ENCODE data around the gene COG5. TPM values are rescaled to one million over a fixed set of nuclear protein-coding genes. Genes with fewer than 3 reads are reported as not detected.
A peak's percentile ranks its signal among the peaks of the same experiment; 100 is the strongest.

Gene COG5
- total and polyA plus RNA-seq, 2 experiments from 2014 or later, result 15.4 to 36.5 TPM

DNA sequence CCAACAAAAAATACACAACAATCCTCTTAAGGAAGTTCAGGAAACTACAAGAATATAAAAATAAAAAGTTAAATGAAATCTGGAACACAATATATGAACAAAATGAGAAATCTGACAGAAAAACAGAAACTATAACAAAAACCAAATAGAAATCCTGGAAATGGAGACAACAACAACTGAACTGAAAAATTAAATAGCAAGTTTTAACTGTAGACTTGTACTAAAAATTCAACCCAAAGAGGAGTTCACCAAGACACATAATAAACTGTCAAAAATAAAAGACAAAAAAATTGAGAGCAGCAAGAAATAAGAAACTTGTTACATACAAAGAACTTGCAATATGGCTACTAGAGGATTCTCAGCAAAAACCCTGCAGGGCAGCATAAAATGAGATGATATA lies 349.8 kb downstream of the COG5 start:
- Mint-ChIP-seq H3K27me3 (ENCODE audit: insufficient read depth, low read depth, poor library complexity) (peaks cover 3% of the 10 kb centered on the region), H3K27ac (no peak overlapping the region), H3K9me3 (no peaks in the 10 kb centered on the region), H3K36me3 (ENCODE audit: low read depth) (peaks cover 4% of the 10 kb centered on the region; the same call in 2 of the 3 replicates), H3K4me1 (no peaks in the 10 kb centered on the region), H3K4me3 (no peak overlapping the region)
- Histone ChIP-seq H3K27me3 (ENCODE audit: insufficient read depth) (no peaks in the 10 kb centered on the region), H3K4me3 (no peak overlapping the region), H4K20me1 (replicated peaks; ENCODE audit: insufficient read depth) (no peaks in the 10 kb centered on the region; the same call in 1 of the 2 replicates), H3K4me1 (ENCODE audit: insufficient read depth) (no peaks in the 10 kb centered on the region), H3K9me2 (ENCODE audit: insufficient read depth) (no peaks in the 10 kb centered on the region), H2AFZ (no peak overlapping the region), H3F3A (replicated peaks; ENCODE audit: low read depth) (no peaks in the 10 kb centered on the region), H3K4me2 (no peak overlapping the region), H3K36me3 (ENCODE audit: insufficient read depth) (no peaks in the 10 kb centered on the region), H3K27ac (ENCODE audit: low read depth) (no peak overlapping the region), H3K79me2 (replicated peaks; ENCODE audit: insufficient read depth) (no peaks in the 10 kb centered on the region)
- DNase-seq (ENCODE audit: low spot score), result no peak
- TF ChIP-seq EZH2phosphoT487 (IDR thresholded peaks at IDR 0.05; ENCODE audit: unreplicated experiment) (no peak), POLR2AphosphoS5 (IDR thresholded peaks at IDR 0.05; ENCODE audit: low read depth) (no peak)
- TF ChIP-seq, protein P1, sequence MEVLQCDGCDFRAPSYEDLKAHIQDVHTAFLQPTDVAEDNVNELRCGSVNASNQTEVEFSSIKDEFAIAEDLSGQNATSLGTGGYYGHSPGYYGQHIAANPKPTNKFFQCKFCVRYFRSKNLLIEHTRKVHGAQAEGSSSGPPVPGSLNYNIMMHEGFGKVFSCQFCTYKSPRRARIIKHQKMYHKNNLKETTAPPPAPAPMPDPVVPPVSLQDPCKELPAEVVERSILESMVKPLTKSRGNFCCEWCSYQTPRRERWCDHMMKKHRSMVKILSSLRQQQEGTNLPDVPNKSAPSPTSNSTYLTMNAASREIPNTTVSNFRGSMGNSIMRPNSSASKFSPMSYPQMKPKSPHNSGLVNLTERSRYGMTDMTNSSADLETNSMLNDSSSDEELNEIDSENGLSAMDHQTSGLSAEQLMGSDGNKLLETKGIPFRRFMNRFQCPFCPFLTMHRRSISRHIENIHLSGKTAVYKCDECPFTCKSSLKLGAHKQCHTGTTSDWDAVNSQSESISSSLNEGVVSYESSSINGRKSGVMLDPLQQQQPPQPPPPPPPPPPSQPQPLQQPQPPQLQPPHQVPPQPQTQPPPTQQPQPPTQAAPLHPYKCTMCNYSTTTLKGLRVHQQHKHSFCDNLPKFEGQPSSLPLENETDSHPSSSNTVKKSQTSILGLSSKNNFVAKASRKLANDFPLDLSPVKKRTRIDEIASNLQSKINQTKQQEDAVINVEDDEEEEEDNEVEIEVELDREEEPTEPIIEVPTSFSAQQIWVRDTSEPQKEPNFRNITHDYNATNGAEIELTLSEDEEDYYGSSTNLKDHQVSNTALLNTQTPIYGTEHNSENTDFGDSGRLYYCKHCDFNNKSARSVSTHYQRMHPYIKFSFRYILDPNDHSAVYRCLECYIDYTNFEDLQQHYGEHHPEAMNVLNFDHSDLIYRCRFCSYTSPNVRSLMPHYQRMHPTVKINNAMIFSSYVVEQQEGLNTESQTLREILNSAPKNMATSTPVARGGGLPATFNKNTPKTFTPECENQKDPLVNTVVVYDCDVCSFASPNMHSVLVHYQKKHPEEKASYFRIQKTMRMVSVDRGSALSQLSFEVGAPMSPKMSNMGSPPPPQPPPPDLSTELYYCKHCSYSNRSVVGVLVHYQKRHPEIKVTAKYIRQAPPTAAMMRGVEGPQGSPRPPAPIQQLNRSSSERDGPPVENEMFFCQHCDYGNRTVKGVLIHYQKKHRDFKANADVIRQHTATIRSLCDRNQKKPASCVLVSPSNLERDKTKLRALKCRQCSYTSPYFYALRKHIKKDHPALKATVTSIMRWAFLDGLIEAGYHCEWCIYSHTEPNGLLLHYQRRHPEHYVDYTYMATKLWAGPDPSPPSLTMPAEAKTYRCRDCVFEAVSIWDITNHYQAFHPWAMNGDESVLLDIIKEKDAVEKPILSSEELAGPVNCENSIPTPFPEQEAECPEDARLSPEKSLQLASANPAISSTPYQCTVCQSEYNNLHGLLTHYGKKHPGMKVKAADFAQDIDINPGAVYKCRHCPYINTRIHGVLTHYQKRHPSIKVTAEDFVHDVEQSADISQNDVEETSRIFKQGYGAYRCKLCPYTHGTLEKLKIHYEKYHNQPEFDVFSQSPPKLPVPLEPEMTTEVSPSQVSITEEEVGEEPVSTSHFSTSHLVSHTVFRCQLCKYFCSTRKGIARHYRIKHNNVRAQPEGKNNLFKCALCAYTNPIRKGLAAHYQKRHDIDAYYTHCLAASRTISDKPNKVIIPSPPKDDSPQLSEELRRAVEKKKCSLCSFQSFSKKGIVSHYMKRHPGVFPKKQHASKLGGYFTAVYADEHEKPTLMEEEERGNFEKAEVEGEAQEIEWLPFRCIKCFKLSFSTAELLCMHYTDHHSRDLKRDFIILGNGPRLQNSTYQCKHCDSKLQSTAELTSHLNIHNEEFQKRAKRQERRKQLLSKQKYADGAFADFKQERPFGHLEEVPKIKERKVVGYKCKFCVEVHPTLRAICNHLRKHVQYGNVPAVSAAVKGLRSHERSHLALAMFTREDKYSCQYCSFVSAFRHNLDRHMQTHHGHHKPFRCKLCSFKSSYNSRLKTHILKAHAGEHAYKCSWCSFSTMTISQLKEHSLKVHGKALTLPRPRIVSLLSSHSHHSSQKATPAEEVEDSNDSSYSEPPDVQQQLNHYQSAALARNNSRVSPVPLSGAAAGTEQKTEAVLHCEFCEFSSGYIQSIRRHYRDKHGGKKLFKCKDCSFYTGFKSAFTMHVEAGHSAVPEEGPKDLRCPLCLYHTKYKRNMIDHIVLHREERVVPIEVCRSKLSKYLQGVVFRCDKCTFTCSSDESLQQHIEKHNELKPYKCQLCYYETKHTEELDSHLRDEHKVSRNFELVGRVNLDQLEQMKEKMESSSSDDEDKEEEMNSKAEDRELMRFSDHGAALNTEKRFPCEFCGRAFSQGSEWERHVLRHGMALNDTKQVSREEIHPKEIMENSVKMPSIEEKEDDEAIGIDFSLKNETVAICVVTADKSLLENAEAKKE (CRISPR knock-in tag; IDR thresholded peaks at IDR 0.05), result no peak
- ATAC-seq, result no peak

DNA sequence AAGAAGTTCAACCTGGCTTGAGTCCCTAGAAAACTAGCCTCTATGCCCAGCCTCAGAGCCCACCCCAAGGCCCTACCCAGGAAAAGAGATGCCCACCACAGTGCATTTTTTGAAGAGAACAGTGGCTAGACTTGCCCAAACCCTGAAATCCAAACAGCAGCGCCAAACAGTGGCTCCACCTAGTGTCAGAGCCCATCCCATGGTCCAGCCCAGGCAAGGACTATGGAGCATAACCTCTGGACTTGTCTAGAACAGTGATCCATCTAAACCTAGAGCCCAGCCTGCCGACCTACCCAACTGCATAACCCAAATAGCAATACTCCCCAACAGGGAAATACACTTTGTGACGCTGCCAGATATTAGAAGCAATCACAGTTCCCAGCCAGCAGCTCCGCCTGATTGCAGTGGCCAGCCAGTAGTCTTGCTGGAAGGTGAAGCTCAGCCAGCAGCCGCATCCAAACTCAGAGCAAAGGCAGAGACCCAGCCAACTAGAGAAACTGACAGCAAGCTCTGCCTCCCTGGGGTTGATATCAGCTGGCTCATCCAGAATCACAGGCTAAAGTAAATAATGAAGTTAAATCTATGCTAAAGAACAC lies 350.4 kb downstream of the COG5 start:
- H3K27ac ChIP-seq (ENCODE audit: low read depth), result no peak overlapping the region
- Mint-ChIP-seq H3K9me3 (no peaks in the 10 kb centered on the region), H3K27me3 (ENCODE audit: insufficient read depth, low read depth, poor library complexity) (peaks cover 3% of the 10 kb centered on the region), H3K27ac (no peak overlapping the region), H3K4me1 (no peaks in the 10 kb centered on the region), H3K4me3 (no peak overlapping the region), H3K36me3 (ENCODE audit: low read depth) (peaks cover 4% of the 10 kb centered on the region; the same call in 2 of the 3 replicates)
- H3K4me3 ChIP-seq, result no peak overlapping the region
- no peaks in the 10 kb centered on the region for H3K4me1 ChIP-seq (ENCODE audit: insufficient read depth)
- H3K9me2 ChIP-seq (ENCODE audit: insufficient read depth), result no peaks in the 10 kb centered on the region
- DNase-seq (ENCODE audit: low spot score) (no peak), ATAC-seq (peak; percentile 70)
- no peak overlapping the region for H3K4me2 ChIP-seq
- no peaks in the 10 kb centered on the region for H3F3A ChIP-seq (replicated peaks; ENCODE audit: low read depth)
- no peaks in the 10 kb centered on the region for H4K20me1 ChIP-seq (replicated peaks; ENCODE audit: insufficient read depth)
- no peaks in the 10 kb centered on the region for H3K79me2 ChIP-seq (replicated peaks; ENCODE audit: insufficient read depth)
- H2AFZ ChIP-seq, result no peak overlapping the region
- H3K36me3 ChIP-seq (ENCODE audit: insufficient read depth), result no peaks in the 10 kb centered on the region
- no peaks in the 10 kb centered on the region for H3K27me3 ChIP-seq (ENCODE audit: insufficient read depth)
- TF ChIP-seq, protein P2, sequence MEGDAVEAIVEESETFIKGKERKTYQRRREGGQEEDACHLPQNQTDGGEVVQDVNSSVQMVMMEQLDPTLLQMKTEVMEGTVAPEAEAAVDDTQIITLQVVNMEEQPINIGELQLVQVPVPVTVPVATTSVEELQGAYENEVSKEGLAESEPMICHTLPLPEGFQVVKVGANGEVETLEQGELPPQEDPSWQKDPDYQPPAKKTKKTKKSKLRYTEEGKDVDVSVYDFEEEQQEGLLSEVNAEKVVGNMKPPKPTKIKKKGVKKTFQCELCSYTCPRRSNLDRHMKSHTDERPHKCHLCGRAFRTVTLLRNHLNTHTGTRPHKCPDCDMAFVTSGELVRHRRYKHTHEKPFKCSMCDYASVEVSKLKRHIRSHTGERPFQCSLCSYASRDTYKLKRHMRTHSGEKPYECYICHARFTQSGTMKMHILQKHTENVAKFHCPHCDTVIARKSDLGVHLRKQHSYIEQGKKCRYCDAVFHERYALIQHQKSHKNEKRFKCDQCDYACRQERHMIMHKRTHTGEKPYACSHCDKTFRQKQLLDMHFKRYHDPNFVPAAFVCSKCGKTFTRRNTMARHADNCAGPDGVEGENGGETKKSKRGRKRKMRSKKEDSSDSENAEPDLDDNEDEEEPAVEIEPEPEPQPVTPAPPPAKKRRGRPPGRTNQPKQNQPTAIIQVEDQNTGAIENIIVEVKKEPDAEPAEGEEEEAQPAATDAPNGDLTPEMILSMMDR (conservative IDR thresholded peaks at IDR 0.05; ENCODE audit: low read depth in 2 of 2), result peak; percentile 30 to 59
- TF ChIP-seq ZNF114 (CRISPR knock-in tag; IDR thresholded peaks at IDR 0.05), result no peak
